WTC11 (cell line): ENCODE measurements around the gene WDR64.

ENCODE experiments used
- CREB1 ChIP-seq: sonication (generic); formaldehyde crosslinking; IDR thresholded peaks from 2 replicates; pipeline ENCODE4 v1.8.0; 2023; ENCODE audit warnings: mild to moderate bottlenecking, missing genetic modification reagents
- NFE2L1 ChIP-seq: sonication (generic); formaldehyde crosslinking; IDR thresholded peaks from 2 replicates; pipeline ENCODE4 v1.8.1; 2023; ENCODE audit warnings: missing genetic modification reagents
- NR2C2 ChIP-seq: sonication (generic); formaldehyde crosslinking; IDR thresholded peaks from 2 replicates; pipeline ENCODE4 v1.8.0; 2022; ENCODE audit warnings: mild to moderate bottlenecking, missing genetic modification reagents
- SP1 ChIP-seq: sonication (generic); formaldehyde crosslinking; conservative IDR thresholded peaks from 2 replicates; pipeline ENCODE4 v1.8.1; 2022; ENCODE audit warnings: missing genetic modification reagents
- TF ChIP-seq, protein P1 (sequence below): fragments of 200-600 bp; IDR thresholded peaks from 2 replicates; pipeline ENCODE4 v1.8.0; 2022; ENCODE audit warnings: antibody characterized with exemption
- TF ChIP-seq, protein P2 (sequence below): sonication (generic); formaldehyde crosslinking; IDR thresholded peaks from 2 replicates; pipeline ENCODE4 v1.8.1; 2023; ENCODE audit warnings: mild to moderate bottlenecking, missing genetic modification reagents, moderate library complexity
- TF ChIP-seq, protein P3 (sequence below): sonication (generic); formaldehyde crosslinking; conservative IDR thresholded peaks from 2 replicates; pipeline ENCODE4 v1.8.1; 2022; ENCODE audit warnings: mild to moderate bottlenecking, missing genetic modification reagents

DNA sequence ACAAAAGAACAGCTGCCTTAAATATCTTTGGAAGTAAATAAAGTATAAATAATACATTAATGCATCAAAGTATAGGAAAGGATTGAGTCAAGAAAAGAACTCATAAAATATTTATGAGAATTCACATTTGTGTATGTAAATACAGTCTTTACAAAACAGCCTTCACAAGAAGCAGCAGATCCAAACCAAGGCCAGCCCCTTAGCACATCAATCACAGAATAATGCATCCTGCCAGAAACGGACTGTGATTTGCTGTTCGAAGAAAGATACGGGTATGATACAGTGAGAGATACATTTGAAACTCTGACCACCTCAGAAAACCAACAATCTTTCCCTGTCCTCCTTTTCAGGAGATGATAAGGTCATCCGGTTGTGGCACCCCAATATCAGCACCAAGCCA, 70.9 kb downstream of the WDR64 start:
- TF ChIP-seq, protein P1, sequence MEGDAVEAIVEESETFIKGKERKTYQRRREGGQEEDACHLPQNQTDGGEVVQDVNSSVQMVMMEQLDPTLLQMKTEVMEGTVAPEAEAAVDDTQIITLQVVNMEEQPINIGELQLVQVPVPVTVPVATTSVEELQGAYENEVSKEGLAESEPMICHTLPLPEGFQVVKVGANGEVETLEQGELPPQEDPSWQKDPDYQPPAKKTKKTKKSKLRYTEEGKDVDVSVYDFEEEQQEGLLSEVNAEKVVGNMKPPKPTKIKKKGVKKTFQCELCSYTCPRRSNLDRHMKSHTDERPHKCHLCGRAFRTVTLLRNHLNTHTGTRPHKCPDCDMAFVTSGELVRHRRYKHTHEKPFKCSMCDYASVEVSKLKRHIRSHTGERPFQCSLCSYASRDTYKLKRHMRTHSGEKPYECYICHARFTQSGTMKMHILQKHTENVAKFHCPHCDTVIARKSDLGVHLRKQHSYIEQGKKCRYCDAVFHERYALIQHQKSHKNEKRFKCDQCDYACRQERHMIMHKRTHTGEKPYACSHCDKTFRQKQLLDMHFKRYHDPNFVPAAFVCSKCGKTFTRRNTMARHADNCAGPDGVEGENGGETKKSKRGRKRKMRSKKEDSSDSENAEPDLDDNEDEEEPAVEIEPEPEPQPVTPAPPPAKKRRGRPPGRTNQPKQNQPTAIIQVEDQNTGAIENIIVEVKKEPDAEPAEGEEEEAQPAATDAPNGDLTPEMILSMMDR: no peak
- TF ChIP-seq NR2C2 (CRISPR knock-in tag): no peak
- no peak for TF ChIP-seq NFE2L1
- TF ChIP-seq, protein P2, sequence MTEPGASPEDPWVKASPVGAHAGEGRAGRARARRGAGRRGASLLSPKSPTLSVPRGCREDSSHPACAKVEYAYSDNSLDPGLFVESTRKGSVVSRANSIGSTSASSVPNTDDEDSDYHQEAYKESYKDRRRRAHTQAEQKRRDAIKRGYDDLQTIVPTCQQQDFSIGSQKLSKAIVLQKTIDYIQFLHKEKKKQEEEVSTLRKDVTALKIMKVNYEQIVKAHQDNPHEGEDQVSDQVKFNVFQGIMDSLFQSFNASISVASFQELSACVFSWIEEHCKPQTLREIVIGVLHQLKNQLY: no peak
- TF ChIP-seq, protein P3, sequence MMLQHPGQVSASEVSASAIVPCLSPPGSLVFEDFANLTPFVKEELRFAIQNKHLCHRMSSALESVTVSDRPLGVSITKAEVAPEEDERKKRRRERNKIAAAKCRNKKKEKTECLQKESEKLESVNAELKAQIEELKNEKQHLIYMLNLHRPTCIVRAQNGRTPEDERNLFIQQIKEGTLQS: no peak
- no peak for TF ChIP-seq SP1 (CRISPR knock-in tag)
- TF ChIP-seq CREB1 (CRISPR knock-in tag): no peak
